ENCODE measurements around the gene LRRN3. TPM values are rescaled to one million over a fixed set of nuclear protein-coding genes. Genes with fewer than 3 reads are reported as not detected.
"Not testable (repeated sequence)": the region's sequence is repeated elsewhere in the genome, so short reads cannot be mapped to it uniquely, and the experiment has no call there.

Gene LRRN3
- total and polyA plus RNA-seq, 5 donors = 15.3 to 44.8 (median 25.1) TPM

GRCh38 chr7:111056371-111056770 lies 34.6 kb upstream of the LRRN3 start:
- H3K27ac ChIP-seq (ENCODE audit: low read length) = no peak overlapping the region
- ATAC-seq (no peak), DNase-seq (no peak)
- no peaks in the 10 kb centered on the region for H3K27me3 ChIP-seq (ENCODE audit: control insufficient read depth, insufficient read depth)
- no peaks in the 10 kb centered on the region for H3K9me3 ChIP-seq (ENCODE audit: control insufficient read depth, low read length)
- 98% methylated on average over 2 of the region's 2 CpGs for WGBS
- no peak overlapping the region for H3K4me3 ChIP-seq (ENCODE audit: low read length)
- no peaks in the 10 kb centered on the region for H3K4me1 ChIP-seq (ENCODE audit: control insufficient read depth, insufficient read depth, low read length)
- intact Hi-C loops (cut with DNase I) = no loop called here

DNA sequence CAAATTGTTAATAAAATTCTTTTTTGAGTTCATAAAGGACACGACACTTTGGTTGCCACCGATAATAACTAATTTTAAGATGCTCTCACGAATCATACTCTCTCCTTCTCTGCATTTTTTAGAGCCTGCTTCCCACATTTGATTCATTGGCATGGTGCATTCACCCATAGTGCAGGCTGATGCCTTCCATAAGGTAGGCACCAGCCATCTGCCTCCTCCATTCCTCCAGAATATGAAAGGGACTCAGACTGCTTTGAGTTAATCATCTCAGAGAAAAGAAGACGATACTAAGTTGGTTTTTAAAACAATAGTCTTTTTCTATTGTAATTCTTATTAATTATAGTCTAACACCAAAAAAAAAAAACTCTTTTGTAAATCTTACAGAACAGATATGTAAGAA lies 33.9 kb upstream of the LRRN3 start:
- no peaks in the 10 kb centered on the region for H3K27me3 ChIP-seq (ENCODE audit: control insufficient read depth, insufficient read depth)
- 90% methylated on average over 4 of the region's 4 CpGs for WGBS
- H3K4me1 ChIP-seq (ENCODE audit: control insufficient read depth, insufficient read depth, low read length) = no peaks in the 10 kb centered on the region
- intact Hi-C loops (cut with DNase I) = no loop called here
- ATAC-seq (no peak), DNase-seq (no peak)
- H3K4me3 ChIP-seq (ENCODE audit: low read length) = no peak overlapping the region
- no peak overlapping the region for H3K27ac ChIP-seq (ENCODE audit: low read length)
- no peaks in the 10 kb centered on the region for H3K9me3 ChIP-seq (ENCODE audit: control insufficient read depth, low read length)

GRCh38 chr7:111059833-111060232 lies 31.1 kb upstream of the LRRN3 start:
- H3K9me3 ChIP-seq (ENCODE audit: control insufficient read depth, low read length) = no peaks in the 10 kb centered on the region
- no peaks in the 10 kb centered on the region for H3K27me3 ChIP-seq (ENCODE audit: control insufficient read depth, insufficient read depth)
- H3K27ac ChIP-seq (ENCODE audit: low read length) = no peak overlapping the region
- H3K4me3 ChIP-seq (ENCODE audit: low read length) = no peak overlapping the region
- H3K4me1 ChIP-seq (ENCODE audit: control insufficient read depth, insufficient read depth, low read length) = no peaks in the 10 kb centered on the region
- intact Hi-C loops (cut with DNase I) = no loop called here
- DNase-seq (no peak), ATAC-seq (no peak)

GRCh38 chr7:111063166-111063565 lies 27.8 kb upstream of the LRRN3 start:
- Histone ChIP-seq H3K4me3 (ENCODE audit: low read length) (no peak overlapping the region), H3K4me1 (ENCODE audit: control insufficient read depth, insufficient read depth, low read length) (no peaks in the 10 kb centered on the region), H3K27me3 (ENCODE audit: control insufficient read depth, insufficient read depth) (no peaks in the 10 kb centered on the region), H3K9me3 (ENCODE audit: control insufficient read depth, low read length) (no peaks in the 10 kb centered on the region), H3K27ac (ENCODE audit: low read length) (no peak overlapping the region)
- intact Hi-C loops (cut with DNase I) = no loop called here
- DNase-seq = no peak
- ATAC-seq = no peak
- 100% methylated on average over 1 of the region's 1 CpG for WGBS

DNA sequence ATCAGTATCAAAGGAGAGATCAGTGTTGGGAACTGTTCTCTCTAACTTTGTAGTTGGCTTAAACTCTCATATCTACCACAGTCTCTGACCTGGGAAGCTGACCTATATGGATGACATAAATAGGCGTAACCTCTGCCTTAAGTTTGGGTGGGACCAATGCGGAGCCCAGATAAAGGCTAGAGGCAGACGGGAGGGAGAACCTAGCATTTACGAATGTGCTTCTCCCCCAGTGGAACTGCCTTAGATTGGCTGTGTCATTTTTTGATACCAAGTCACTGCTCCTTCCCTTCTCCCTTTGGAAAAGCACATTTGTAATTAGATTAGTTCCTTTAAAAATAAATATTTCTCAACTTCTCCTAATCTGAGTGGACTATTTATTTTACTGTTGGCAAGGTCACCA lies 23.7 kb upstream of the LRRN3 start:
- Histone ChIP-seq H3K4me3 (ENCODE audit: low read length) (no peak overlapping the region), H3K27me3 (ENCODE audit: control insufficient read depth, insufficient read depth) (no peaks in the 10 kb centered on the region), H3K4me1 (ENCODE audit: control insufficient read depth, insufficient read depth, low read length) (no peaks in the 10 kb centered on the region), H3K27ac (ENCODE audit: low read length) (no peak overlapping the region), H3K9me3 (ENCODE audit: control insufficient read depth, low read length) (no peaks in the 10 kb centered on the region)
- 82% methylated on average over 4 of the region's 4 CpGs for WGBS
- DNase-seq (no peak), ATAC-seq (peak in 1 of 2 donors; percentile 52)
- intact Hi-C loops (cut with DNase I) = no loop called here

DNA sequence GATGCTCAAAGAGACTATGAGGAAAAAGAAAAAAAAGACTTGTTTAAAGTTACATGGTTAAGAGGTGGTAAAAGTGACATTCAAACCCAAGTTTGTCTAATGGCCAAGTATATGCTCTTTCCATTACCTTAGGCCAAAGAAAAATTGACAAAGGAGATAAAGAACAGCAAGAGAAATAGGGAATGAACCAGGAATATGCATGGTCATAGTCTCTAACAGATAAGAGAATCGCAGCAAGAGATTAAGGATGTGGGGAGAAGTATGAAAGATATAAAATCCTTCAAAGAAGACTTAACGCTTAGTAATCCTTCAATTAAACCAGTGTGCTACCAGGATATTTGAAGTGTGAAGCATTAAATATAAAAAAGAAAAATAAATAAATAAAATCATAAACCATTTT lies 23.2 kb upstream of the LRRN3 start:
- Histone ChIP-seq H3K27ac (ENCODE audit: low read length) (no peak overlapping the region), H3K9me3 (ENCODE audit: control insufficient read depth, low read length) (no peaks in the 10 kb centered on the region), H3K4me3 (ENCODE audit: low read length) (no peak overlapping the region), H3K27me3 (ENCODE audit: control insufficient read depth, insufficient read depth) (no peaks in the 10 kb centered on the region), H3K4me1 (ENCODE audit: control insufficient read depth, insufficient read depth, low read length) (no peaks in the 10 kb centered on the region)
- no peak for DNase-seq
- no peak for ATAC-seq
- 79% methylated on average over 2 of the region's 2 CpGs for whole genome bisulfite sequencing
- intact Hi-C loops (cut with DNase I) = no loop called here

DNA sequence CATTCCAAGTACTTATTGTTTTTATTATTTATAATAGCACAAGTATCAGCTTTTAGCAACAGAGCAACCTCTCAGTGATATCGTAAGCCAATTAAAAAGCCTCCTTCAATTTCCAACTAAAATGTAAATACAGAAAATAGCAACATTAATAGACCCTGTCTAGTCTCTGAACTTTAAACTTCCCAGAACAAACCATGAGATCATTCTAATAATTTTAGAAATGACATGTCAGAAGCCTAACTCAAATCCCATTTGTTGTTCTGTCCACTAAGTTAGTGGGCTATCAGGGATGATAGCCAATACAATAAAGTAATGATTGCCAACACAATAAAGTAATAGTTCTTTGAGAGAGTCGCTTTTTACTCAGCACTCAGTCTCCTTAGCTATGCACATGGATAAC lies 22.3 kb upstream of the LRRN3 start:
- no peaks in the 10 kb centered on the region for H3K9me3 ChIP-seq (ENCODE audit: control insufficient read depth, low read length)
- H3K4me1 ChIP-seq (ENCODE audit: control insufficient read depth, insufficient read depth, low read length) = no peaks in the 10 kb centered on the region
- no peak for DNase-seq
- no peak for ATAC-seq
- H3K4me3 ChIP-seq (ENCODE audit: low read length) = no peak overlapping the region
- H3K27me3 ChIP-seq (ENCODE audit: control insufficient read depth, insufficient read depth) = no peaks in the 10 kb centered on the region
- 66% methylated on average over 2 of the region's 2 CpGs for WGBS
- H3K27ac ChIP-seq (ENCODE audit: low read length) = no peak overlapping the region
- intact Hi-C loops (cut with DNase I) = no loop called here

DNA sequence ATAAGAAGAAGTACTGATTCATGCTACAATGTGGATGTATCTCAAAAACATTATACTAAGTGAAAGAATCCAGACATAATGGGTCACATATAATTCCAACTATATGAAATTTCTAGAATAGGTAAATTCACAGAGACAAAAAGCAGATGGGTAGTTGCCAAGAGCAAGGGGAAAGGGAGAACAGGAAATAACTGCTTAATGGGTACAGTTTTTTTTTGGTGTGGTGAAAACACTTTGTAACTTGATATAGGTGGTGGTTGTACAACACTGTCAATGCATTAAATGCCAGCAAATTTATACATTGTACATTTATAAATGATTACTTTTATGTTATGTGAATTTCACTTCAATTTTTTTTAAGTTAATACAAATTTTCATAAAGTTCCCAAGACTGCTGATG lies 19.4 kb upstream of the LRRN3 start:
- H3K4me1 ChIP-seq (ENCODE audit: control insufficient read depth, insufficient read depth, low read length) = no peaks in the 10 kb centered on the region
- intact Hi-C loops (cut with DNase I) = no loop called here
- no peak overlapping the region for H3K4me3 ChIP-seq (ENCODE audit: low read length)
- ATAC-seq (no peak), DNase-seq (no peak)
- no peak overlapping the region for H3K27ac ChIP-seq (ENCODE audit: low read length)
- H3K27me3 ChIP-seq (ENCODE audit: control insufficient read depth, insufficient read depth) = no peaks in the 10 kb centered on the region
- no peaks in the 10 kb centered on the region for H3K9me3 ChIP-seq (ENCODE audit: control insufficient read depth, low read length)

DNA sequence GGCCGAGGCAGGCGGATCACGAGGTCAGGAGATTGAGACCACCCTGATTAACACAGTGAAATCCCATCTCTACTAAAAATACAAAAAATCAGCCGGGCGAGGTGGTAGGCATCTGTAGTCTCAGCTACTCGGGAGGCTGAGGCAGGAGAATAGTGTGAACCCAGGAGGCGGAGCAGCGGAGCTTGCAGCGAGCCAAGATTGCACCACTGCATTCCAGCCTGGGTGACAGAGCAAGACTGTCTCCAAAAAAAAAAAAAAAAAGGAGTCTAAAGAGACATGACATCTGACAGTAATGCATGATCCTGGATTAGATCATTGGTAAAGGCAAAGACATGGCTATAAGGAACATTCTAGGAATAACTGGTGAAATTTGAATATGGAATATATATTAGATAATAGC lies 18.3 kb upstream of the LRRN3 start:
- H3K27me3 ChIP-seq (ENCODE audit: control insufficient read depth, insufficient read depth); H3K4me1 ChIP-seq (ENCODE audit: control insufficient read depth, insufficient read depth, low read length); H3K9me3 ChIP-seq (ENCODE audit: control insufficient read depth, low read length); H3K4me3 ChIP-seq (ENCODE audit: low read length); H3K27ac ChIP-seq (ENCODE audit: low read length); intact Hi-C loops (cut with DNase I): not testable (repeated sequence)
- DNase-seq = peak in 1 of 3 donors; percentile 36
- WGBS = 93% methylated on average over 9 of the region's 9 CpGs
- peak in 1 of 2 donors; percentile 39 for ATAC-seq

DNA sequence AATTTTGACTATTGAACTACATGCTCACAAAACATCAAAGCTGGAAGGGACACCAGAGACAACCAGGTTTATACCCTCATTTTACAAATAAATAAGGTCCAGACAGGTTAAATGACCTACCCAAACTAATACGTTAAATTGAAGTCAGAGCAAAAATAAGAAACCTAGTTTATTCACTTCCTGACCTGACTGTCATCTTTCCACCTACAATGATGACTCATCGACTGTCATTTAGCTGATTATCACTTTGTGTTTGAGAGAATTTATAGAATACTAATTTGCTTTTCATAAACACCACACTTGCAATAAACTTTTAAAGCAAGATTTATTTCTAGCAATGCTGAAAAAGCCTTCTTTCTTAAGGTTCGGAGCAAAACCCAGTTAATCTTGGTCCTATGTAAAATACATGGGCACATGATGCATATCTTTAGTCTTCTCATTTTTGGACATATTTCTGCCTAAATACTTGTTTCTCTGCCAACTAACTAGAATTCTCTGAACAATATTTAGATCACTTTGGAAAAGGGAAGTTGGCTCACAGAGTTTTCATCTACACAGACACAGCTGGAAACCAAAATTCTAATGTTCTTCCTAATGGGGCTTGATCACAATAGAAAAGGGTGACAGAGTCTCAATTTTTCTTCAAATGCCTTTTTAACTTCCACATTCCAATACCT lies 16.7 kb upstream of the LRRN3 start:
- 67% methylated on average over 3 of the region's 3 CpGs for WGBS
- DNase-seq = no peak
- Histone ChIP-seq H3K4me3 (ENCODE audit: low read length) (no peak overlapping the region), H3K4me1 (ENCODE audit: control insufficient read depth, insufficient read depth, low read length) (no peaks in the 10 kb centered on the region), H3K27ac (ENCODE audit: low read length) (no peak overlapping the region), H3K9me3 (ENCODE audit: control insufficient read depth, low read length) (no peaks in the 10 kb centered on the region), H3K27me3 (ENCODE audit: control insufficient read depth, insufficient read depth) (no peaks in the 10 kb centered on the region)
- intact Hi-C loops (cut with DNase I) = no loop called here
- ATAC-seq = no peak

DNA sequence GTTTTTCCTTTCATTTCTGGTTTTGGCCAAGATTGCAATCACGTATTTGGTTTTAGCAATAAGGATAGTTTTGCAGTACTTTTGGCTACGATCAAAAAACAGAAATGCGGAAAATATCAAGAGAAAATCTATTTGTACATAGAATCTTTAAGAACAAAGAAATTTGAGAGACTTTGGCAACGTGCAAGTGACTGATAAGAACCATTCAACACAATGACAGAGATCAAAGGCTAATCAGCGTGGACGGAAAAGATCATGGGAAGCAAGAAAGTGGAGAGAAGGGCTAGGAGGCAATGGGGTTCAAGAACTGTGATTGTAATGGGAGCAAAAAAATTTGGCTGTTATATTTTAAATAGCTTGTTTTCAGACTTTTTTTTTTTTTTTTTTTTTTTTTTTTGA lies 16.2 kb upstream of the LRRN3 start:
- 51% methylated on average over 6 of the region's 6 CpGs for WGBS
- Histone ChIP-seq H3K27me3 (ENCODE audit: control insufficient read depth, insufficient read depth) (no peaks in the 10 kb centered on the region), H3K9me3 (ENCODE audit: control insufficient read depth, low read length) (no peaks in the 10 kb centered on the region), H3K27ac (ENCODE audit: low read length) (no peak overlapping the region), H3K4me3 (ENCODE audit: low read length) (no peak overlapping the region), H3K4me1 (ENCODE audit: control insufficient read depth, insufficient read depth, low read length) (no peaks in the 10 kb centered on the region)
- intact Hi-C loops (cut with DNase I) = no loop called here
- ATAC-seq (no peak), DNase-seq (no peak)

DNA sequence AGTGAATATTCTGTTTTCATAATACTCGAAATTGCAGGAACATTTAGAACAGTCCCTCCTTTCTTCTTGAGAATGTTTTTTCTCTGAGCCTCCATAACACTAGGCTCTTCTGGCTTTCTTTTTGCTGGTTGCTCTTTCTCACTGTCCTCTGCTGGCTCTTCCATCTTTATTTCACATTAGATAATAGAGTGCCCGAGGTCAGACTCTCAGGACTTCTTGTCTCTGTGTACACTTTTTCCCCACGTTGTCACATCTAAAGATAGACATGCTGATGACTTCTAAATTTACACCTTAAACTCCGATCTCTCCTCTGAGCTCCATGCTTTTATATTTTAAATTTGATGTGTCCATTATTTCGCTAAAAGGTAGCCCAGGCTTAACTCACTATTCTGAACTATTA lies 15.4 kb upstream of the LRRN3 start:
- intact Hi-C loops (cut with DNase I) = no loop called here
- Histone ChIP-seq H3K4me1 (ENCODE audit: control insufficient read depth, insufficient read depth, low read length) (no peaks in the 10 kb centered on the region), H3K4me3 (ENCODE audit: low read length) (no peak overlapping the region), H3K9me3 (ENCODE audit: control insufficient read depth, low read length) (no peaks in the 10 kb centered on the region), H3K27ac (ENCODE audit: low read length) (no peak overlapping the region), H3K27me3 (ENCODE audit: control insufficient read depth, insufficient read depth) (no peaks in the 10 kb centered on the region)
- WGBS = 72% methylated on average over 5 of the region's 5 CpGs
- ATAC-seq (peak; percentile 57 to 69), DNase-seq (no peak)
